ENCODE data around the gene CORO7.
A peak's percentile ranks its signal among the peaks of the same experiment; 100 is the strongest.

The CORO7 gene

GRCh38 chr16:4433914-4434787 is 17.8 kb upstream of the CORO7 start:
- Mint-ChIP-seq H3K27ac (no peak overlapping the region), H3K36me3 (peaks cover 57% of the 10 kb centered on the region), H3K4me1 (peaks cover 16% of the 10 kb centered on the region), H3K9me3 (no peaks in the 10 kb centered on the region), H3K4me3 (no peak overlapping the region), H3K27me3 (no peaks in the 10 kb centered on the region)
- ATAC-seq: no peak

GRCh38 chr16:4433228-4433627 is 16.8 kb upstream of the CORO7 start:
- no peak overlapping the region for H3K4me3 Mint-ChIP-seq
- H3K36me3 Mint-ChIP-seq: peaks cover 57% of the 10 kb centered on the region
- no peak overlapping the region for H3K27ac Mint-ChIP-seq
- H3K4me1 Mint-ChIP-seq: peaks cover 16% of the 10 kb centered on the region
- H3K27me3 Mint-ChIP-seq: no peaks in the 10 kb centered on the region
- ATAC-seq: no peak
- H3K9me3 Mint-ChIP-seq: no peaks in the 10 kb centered on the region

GRCh38 chr16:4431023-4431422 is 14.6 kb upstream of the CORO7 start:
- no peaks in the 10 kb centered on the region for H3K9me3 Mint-ChIP-seq
- no peak for ATAC-seq
- H3K4me1 Mint-ChIP-seq: peaks cover 29% of the 10 kb centered on the region
- H3K36me3 Mint-ChIP-seq: peaks cover 40% of the 10 kb centered on the region
- no peak overlapping the region for H3K4me3 Mint-ChIP-seq
- no peaks in the 10 kb centered on the region for H3K27me3 Mint-ChIP-seq
- no peak overlapping the region for H3K27ac Mint-ChIP-seq

GRCh38 chr16:4428500-4428899 is 12.1 kb upstream of the CORO7 start:
- Mint-ChIP-seq H3K36me3 (peaks cover 19% of the 10 kb centered on the region), H3K27ac (no peak overlapping the region), H3K27me3 (no peaks in the 10 kb centered on the region), H3K4me3 (no peak overlapping the region), H3K4me1 (peaks cover 30% of the 10 kb centered on the region), H3K9me3 (no peaks in the 10 kb centered on the region)
- no peak for ATAC-seq

- H3K27me3 Mint-ChIP-seq: no peaks in the 10 kb centered on the region
- no peaks in the 10 kb centered on the region for H3K9me3 Mint-ChIP-seq
- H3K4me3 Mint-ChIP-seq: peak overlapping the region; percentile 94
- ATAC-seq: no peak
- peaks cover 26% of the 10 kb centered on the region for H3K4me1 Mint-ChIP-seq
- H3K27ac Mint-ChIP-seq: peak overlapping the region; percentile 100
- H3K36me3 Mint-ChIP-seq: peaks cover 11% of the 10 kb centered on the region
These were observed 10.5 kb upstream of the CORO7 start for GRCh38 chr16:4426722-4427372.

GRCh38 chr16:4426021-4426684 is 9.8 kb upstream of the CORO7 start:
- Mint-ChIP-seq H3K27ac (peak overlapping the region; percentile 100), H3K4me1 (peaks cover 26% of the 10 kb centered on the region), H3K36me3 (peaks cover 4% of the 10 kb centered on the region), H3K4me3 (peak overlapping the region; percentile 94), H3K9me3 (no peaks in the 10 kb centered on the region), H3K27me3 (no peaks in the 10 kb centered on the region)
- peak; percentile 49 for ATAC-seq

- Mint-ChIP-seq H3K4me1 (peaks cover 26% of the 10 kb centered on the region), H3K27ac (peak within 1 kb of the TSS; percentile 100), H3K36me3 (no peaks in the 10 kb centered on the region), H3K9me3 (no peaks in the 10 kb centered on the region), H3K4me3 (peak within 1 kb of the TSS; percentile 94), H3K27me3 (no peaks in the 10 kb centered on the region)
- ATAC-seq: peak; percentile 98
These were observed 9.1 kb upstream of the CORO7 start, which contains the start of gene DNAJA3 for GRCh38 chr16:4425378-4426020. Gene DNAJA3 (plus strand): TSS chr16:4425868. CDS start chr16:4425882, 14 bp downstream.

GRCh38 chr16:4420505-4421105 is 4.2 kb upstream of the CORO7 start:
- Mint-ChIP-seq H3K36me3 (no peaks in the 10 kb centered on the region), H3K27me3 (no peaks in the 10 kb centered on the region), H3K4me3 (no peak overlapping the region), H3K9me3 (no peaks in the 10 kb centered on the region), H3K27ac (no peak overlapping the region), H3K4me1 (peaks cover 11% of the 10 kb centered on the region)
- no peak for ATAC-seq

- H3K4me1 Mint-ChIP-seq: peaks cover 15% of the 10 kb centered on the region
- H3K36me3 Mint-ChIP-seq: no peaks in the 10 kb centered on the region
- no peaks in the 10 kb centered on the region for H3K9me3 Mint-ChIP-seq
- no peak for ATAC-seq
- H3K27me3 Mint-ChIP-seq: no peaks in the 10 kb centered on the region
- H3K4me3 Mint-ChIP-seq: no peak overlapping the region
- H3K27ac Mint-ChIP-seq: no peak overlapping the region
These were observed 3.1 kb upstream of the CORO7 start for GRCh38 chr16:4419402-4419959.

- Mint-ChIP-seq H3K4me1 (peaks cover 31% of the 10 kb centered on the region), H3K9me3 (no peaks in the 10 kb centered on the region), H3K27ac (peak overlapping the region; percentile 88), H3K4me3 (peak overlapping the region; percentile 88), H3K27me3 (no peaks in the 10 kb centered on the region), H3K36me3 (peaks cover 11% of the 10 kb centered on the region)
- peak; percentile 37 for ATAC-seq
These were observed 727 bp downstream of the CORO7 start for GRCh38 chr16:4415538-4416199.

- H3K27ac Mint-ChIP-seq: peak overlapping the region; percentile 88
- peaks cover 33% of the 10 kb centered on the region for H3K4me1 Mint-ChIP-seq
- no peaks in the 10 kb centered on the region for H3K27me3 Mint-ChIP-seq
- peak; percentile 80 for ATAC-seq
- peak overlapping the region; percentile 88 for H3K4me3 Mint-ChIP-seq
- no peaks in the 10 kb centered on the region for H3K9me3 Mint-ChIP-seq
- H3K36me3 Mint-ChIP-seq: peaks cover 13% of the 10 kb centered on the region
These were observed 2.0 kb downstream of the CORO7 start for GRCh38 chr16:4414187-4414917.

- no peaks in the 10 kb centered on the region for H3K9me3 Mint-ChIP-seq
- H3K36me3 Mint-ChIP-seq: peaks cover 13% of the 10 kb centered on the region
These were observed 3.5 kb downstream of the CORO7 start for GRCh38 chr16:4412854-4413253.

GRCh38 chr16:4412159-4412558 is 4.2 kb downstream of the CORO7 start:
- H3K4me3 Mint-ChIP-seq: no peak overlapping the region
- no peaks in the 10 kb centered on the region for H3K27me3 Mint-ChIP-seq
- H3K4me1 Mint-ChIP-seq: peaks cover 33% of the 10 kb centered on the region
- no peak for ATAC-seq
- peaks cover 13% of the 10 kb centered on the region for H3K36me3 Mint-ChIP-seq
- no peak overlapping the region for H3K27ac Mint-ChIP-seq
- no peaks in the 10 kb centered on the region for H3K9me3 Mint-ChIP-seq

More at GRCh38 chr16:4412854-4413253, 3.5 kb downstream of the CORO7 start:
- Mint-ChIP-seq H3K27ac (no peak overlapping the region), H3K4me1 (peaks cover 33% of the 10 kb centered on the region), H3K4me3 (no peak overlapping the region), H3K27me3 (no peaks in the 10 kb centered on the region)
- ATAC-seq: no peak
